PFSK-1 (cell line): ENCODE measurements around the gene ZNF581.

Experiments
- REST ChIP-seq, 2 experiments: IDR thresholded peaks; 2 replicates each; pipeline versions ENCODE4 v1.6.1 to v1.8.0; 2011 to 2012; ENCODE audit warnings: low read depth in 2 of 2, low read length in 2 of 2, control low read depth in 1 of 2, inconsistent platforms in 1 of 2, mild to moderate bottlenecking in 1 of 2, moderate library complexity in 1 of 2; ENCODE audit not compliant: insufficient read depth in 1 of 2
- SIN3A ChIP-seq: IDR thresholded peaks from 2 replicates; pipeline ENCODE4 v1.6.1; 2012; ENCODE audit warnings: mild to moderate bottlenecking, low read length, moderate library complexity, borderline replicate concordance; ENCODE audit not compliant: insufficient read depth
- TAF1 ChIP-seq: IDR thresholded peaks from 2 replicates; pipeline ENCODE4 v1.6.1; 2012; ENCODE audit warnings: low read length, control low read depth, borderline replicate concordance; ENCODE audit not compliant: insufficient read depth

- TF ChIP-seq REST (IDR thresholded peaks at IDR 0.05; ENCODE audit: insufficient read depth in 1 of 2, low read depth in 2 of 2, low read length in 2 of 2) (no peak), SIN3A (no peak), TAF1 (no peak)
These were observed 30.0 kb downstream of the ZNF581 start for GRCh38 chr19:55673465-55673864.
